GM21526 (cell line): ENCODE results near the gene DIPK2A.
A peak's percentile ranks its signal among the peaks of the same experiment; 100 is the strongest.

ENCODE experiments used
- ATAC-seq: cut with Tn5 transposase; IDR thresholded peaks from one replicate; pipeline ENCODE4 v1.9.1; 2021; ENCODE audit warnings: moderate library complexity; ENCODE audit not compliant: unreplicated experiment, low FRiP score

Gene DIPK2A

GRCh38 chr3:143973259-143974021 lies 1.8 kb downstream of the DIPK2A start:
- ATAC-seq: peak; percentile 37

- no peak for ATAC-seq
Observed at GRCh38 chr3:143974271-143975238, 2.9 kb downstream of the DIPK2A start.

- ATAC-seq: no peak
Observed at GRCh38 chr3:143975554-143976152, 4.0 kb downstream of the DIPK2A start.

- ATAC-seq: peak; percentile 39
Observed at GRCh38 chr3:143977341-143978262, 6.0 kb downstream of the DIPK2A start.

- ATAC-seq: no peak
Observed at GRCh38 chr3:143978263-143978631, 6.6 kb downstream of the DIPK2A start.

- no peak for ATAC-seq
Observed at GRCh38 chr3:143979041-143979440, 7.4 kb downstream of the DIPK2A start.

- ATAC-seq: no peak
Observed at GRCh38 chr3:143979813-143980212, 8.2 kb downstream of the DIPK2A start.

- no peak for ATAC-seq
Observed at GRCh38 chr3:143988306-143988705, 16.7 kb downstream of the DIPK2A start.

GRCh38 chr3:143989461-143989860 lies 17.8 kb downstream of the DIPK2A start:
- ATAC-seq: no peak

GRCh38 chr3:143991713-143992112 lies 20.1 kb downstream of the DIPK2A start:
- ATAC-seq: no peak

GRCh38 chr3:143998266-143998665 lies 26.6 kb downstream of the DIPK2A start:
- peak; percentile 58 for ATAC-seq

GRCh38 chr3:144003051-144003450 lies 31.4 kb downstream of the DIPK2A start:
- no peak for ATAC-seq

- ATAC-seq: no peak
Observed at GRCh38 chr3:144010371-144010770, 38.7 kb downstream of the DIPK2A start.

GRCh38 chr3:144011251-144011799 lies 39.7 kb downstream of the DIPK2A start:
- no peak for ATAC-seq

GRCh38 chr3:144015133-144015532 lies 43.5 kb downstream of the DIPK2A start:
- no peak for ATAC-seq

GRCh38 chr3:144018776-144019175 lies 47.2 kb downstream of the DIPK2A start:
- ATAC-seq: no peak
